ENCODE data around the gene CCL8.

DNA sequence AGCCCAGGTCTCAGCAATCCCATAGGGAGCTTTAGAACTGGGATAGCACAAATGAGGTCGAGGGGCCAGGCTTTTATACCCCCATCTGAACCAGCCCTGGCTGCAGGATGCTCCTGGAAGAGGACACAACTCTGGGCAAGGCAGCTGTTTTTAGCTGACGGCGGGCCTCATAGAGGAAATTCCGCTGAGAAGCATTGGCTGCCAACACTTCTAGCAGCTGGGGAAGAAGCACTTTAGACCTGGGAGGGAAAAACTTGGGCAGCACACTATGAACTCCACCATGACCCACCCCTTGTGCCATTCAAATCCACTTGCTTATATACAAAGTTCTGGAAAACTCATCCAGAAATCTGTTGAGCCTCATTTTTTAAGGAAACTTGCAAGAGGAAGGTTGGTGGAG lies 28.6 kb upstream of the CCL8 start:
- no peak for TF ChIP-seq POLR2AphosphoS5 (IDR thresholded peaks at IDR 0.05)
- TF ChIP-seq EP300 (IDR thresholded peaks at IDR 0.05): no peak
- TF ChIP-seq POLR2A (IDR thresholded peaks at IDR 0.05): no peak

Measured in sigmoid colon (tissue), 4 donors.